Upper lobe of right lung (tissue), 1 donor: ENCODE results near the gene ANKEF1. TPM values are rescaled to one million over a fixed set of nuclear protein-coding genes. Genes with fewer than 3 reads are reported as not detected.

Experiments
- ATAC-seq: fragments of 200-7000 bp; cut with Tn5 transposase; one replicate; pipeline ENCODE4 v1.9.1; 2020; ENCODE audit warnings: mild to moderate bottlenecking, moderate library complexity
- DNase-seq: peaks from one replicate; pipeline ENCODE4 v3.0.0-alpha.2; 2020
- H3K27ac ChIP-seq: fragments of 200-600 bp; one replicate; pipeline ENCODE4 v1.8.0; 2022
- H3K27me3 ChIP-seq: fragments of 200-600 bp; one replicate; pipeline ENCODE4 v1.8.0; 2022; ENCODE audit warnings: mild to moderate bottlenecking
- H3K36me3 ChIP-seq: fragments of 200-600 bp; one replicate; pipeline ENCODE4 v1.8.0; 2022
- H3K4me1 ChIP-seq: fragments of 200-600 bp; one replicate; pipeline ENCODE4 v1.8.0; 2022
- H3K4me3 ChIP-seq: fragments of 200-600 bp; one replicate; pipeline ENCODE4 v1.8.0; 2022; ENCODE audit warnings: mild to moderate bottlenecking
- H3K9me3 ChIP-seq: fragments of 200-600 bp; one replicate; pipeline ENCODE4 v1.8.0; 2022
- CTCF ChIP-seq: fragments of 200-600 bp; IDR thresholded peaks from one replicate; pipeline ENCODE4 v1.8.0; 2022; ENCODE audit warnings: antibody characterized with exemption
- intact Hi-C: fragments of 100-400 bp; cut with DNase I; formaldehyde crosslinking; loops from one replicate; pipeline ENCODE4 v1.11.0; 2022
- total RNA-seq: library from RNA; stranded (reverse); fragmentation: NEBNext Ultra II Directional; extraction: Animal tissue kit (Norgen Biotek cat#: 25700); gene quantifications from one replicate; pipeline ENCODE4 v1.2.1, GENCODE V29; 2021
- donor health status: DM: no; HTN: yes; CAD: no; lungs with severe emphysema.

The ANKEF1 gene
- total RNA-seq, 1 donor from 2014 or later, result 4.0 TPM

- ATAC-seq, result no peak
- no peaks in the 10 kb centered on the region for H3K27me3 ChIP-seq
- intact Hi-C loops, result loop anchor here (10.0 kb wide), 1 partner anchor 118 kb away; no protein-coding TSS in a partner anchor
- no peak for DNase-seq
- no peak overlapping the region for H3K27ac ChIP-seq
- no peaks in the 10 kb centered on the region for H3K4me1 ChIP-seq
- no peaks in the 10 kb centered on the region for H3K9me3 ChIP-seq
- no peak overlapping the region for H3K4me3 ChIP-seq
- no peaks in the 10 kb centered on the region for H3K36me3 ChIP-seq
- no peak for TF ChIP-seq CTCF
Measured at GRCh38 chr20:10093087-10093591, 58.4 kb downstream of the ANKEF1 start.

- Histone ChIP-seq H3K27me3 (no peaks in the 10 kb centered on the region), H3K4me1 (no peaks in the 10 kb centered on the region), H3K4me3 (no peak overlapping the region), H3K9me3 (no peaks in the 10 kb centered on the region), H3K36me3 (no peaks in the 10 kb centered on the region), H3K27ac (no peak overlapping the region)
- no peak for TF ChIP-seq CTCF
- ATAC-seq (no peak), DNase-seq (no peak)
- intact Hi-C loops, result loop anchor here (10.0 kb wide), 1 partner anchor 120 kb away; no protein-coding TSS in a partner anchor
Measured at GRCh38 chr20:10094566-10095173, 59.9 kb downstream of the ANKEF1 start.

GRCh38 chr20:10096790-10097189 lies 62.0 kb downstream of the ANKEF1 start:
- H3K4me1 ChIP-seq, result no peaks in the 10 kb centered on the region
- no peaks in the 10 kb centered on the region for H3K9me3 ChIP-seq
- TF ChIP-seq CTCF, result no peak
- H3K4me3 ChIP-seq, result no peak overlapping the region
- no peak for ATAC-seq
- H3K27ac ChIP-seq, result no peak overlapping the region
- intact Hi-C loops, result loop anchor here (10.0 kb wide), 1 partner anchor 122 kb away; no protein-coding TSS in a partner anchor
- DNase-seq, result no peak
- no peaks in the 10 kb centered on the region for H3K27me3 ChIP-seq
- no peaks in the 10 kb centered on the region for H3K36me3 ChIP-seq

GRCh38 chr20:10105046-10105445 lies 70.3 kb downstream of the ANKEF1 start:
- Histone ChIP-seq H3K27ac (no peak overlapping the region), H3K36me3 (no peaks in the 10 kb centered on the region), H3K27me3 (no peaks in the 10 kb centered on the region), H3K9me3 (no peaks in the 10 kb centered on the region), H3K4me1 (no peaks in the 10 kb centered on the region), H3K4me3 (no peak overlapping the region)
- DNase-seq (no peak), ATAC-seq (no peak)
- no peak for TF ChIP-seq CTCF
- intact Hi-C loops, result no loop called here

Other genes starting within 250 kb of the ANKEF1 start
- 0.35 TPM for gene PAK5, start 195.9 kb upstream of the ANKEF1 start, total RNA-seq
- gene SNAP25, start 183.8 kb downstream of the ANKEF1 start, total RNA-seq, result 1.9 TPM